Adrenal gland (tissue), 12 donors: Measurements from ENCODE around the gene OSBPL6. TPM values are rescaled to one million over a fixed set of nuclear protein-coding genes. Genes with fewer than 3 reads are reported as not detected.

Experiments
- DNase-seq, 7 donors: peaks; one replicate each; pipeline ENCODE4 v3.0.0-alpha.2; 2019 to 2020
- H3K27ac ChIP-seq, 5 donors: fragments of 200-600 bp; sonication (generic) in 4 of 5; 1 replicate in 3 of 5; 2 replicates in 2 of 5; pipeline versions ENCODE4 v1.5.1 to v1.8.0; 2016 to 2020; ENCODE audit warnings: mild to moderate bottlenecking in 1 of 5
- H3K27me3 ChIP-seq: fragments of 200-600 bp; 2 replicates; pipeline ENCODE4 v1.8.0; 2021
- H3K36me3 ChIP-seq, 2 donors: fragments of 200-600 bp; replicated peaks in 1 of 2; 1 replicate in 1 of 2; 2 replicates in 1 of 2; pipeline versions ENCODE4 v1.5.1 to v1.8.0; 2018 to 2022
- H3K4me1 ChIP-seq, 2 donors: fragments of 200-600 bp; replicated peaks in 1 of 2; 1 replicate in 1 of 2; 2 replicates in 1 of 2; pipeline versions ENCODE4 v1.5.1 to v1.8.0; 2018 to 2021
- H3K4me3 ChIP-seq, 4 donors: fragments of 200-600 bp; sonication (generic) in 3 of 4; one replicate each; pipeline ENCODE4 v1.5.1; 2016 to 2018
- H3K9me3 ChIP-seq, 3 donors: fragments of 200-600 bp; sonication (generic) in 1 of 3; replicated peaks in 1 of 3; 1 replicate in 2 of 3; 2 replicates in 1 of 3; pipeline versions ENCODE4 v1.5.1 to v1.8.0; 2016 to 2021
- POLR2A ChIP-seq, 2 donors: fragments of 450-650 bp; IDR thresholded peaks; one replicate each; pipeline ENCODE4 v1.6.1; 2017; ENCODE audit warnings: antibody characterized with exemption in 2 of 2, mild to moderate bottlenecking in 2 of 2, moderate library complexity in 1 of 2
- WGBS, 4 donors: extraction: QIAGEN DNeasy Blood & Tissue Kit in 2 of 4; methylation state at CpG; one replicate each; pipeline versions ENCODE4 v1.1.5 to v1.1.7; 2013 to 2017; 5-methylcytosine and 5-hydroxymethylcytosine counted together
- intact Hi-C, 2 donors: fragments of 100-400 bp; cut with DNase I; formaldehyde crosslinking; loops; one replicate each; pipeline versions ENCODE4 v1.14.1 to v1.15.0; 2022 to 2023
- polyA plus RNA-seq, 3 donors: library from polyadenylated mRNA; stranded (reverse); fragments of 200-250 nt in 2 of 3; fragments of 350-450 nt in 1 of 3; fragmentation: Illumina TruSeq in 1 of 3; extraction: RNeasy Lipid Tissue Mini Kit (QIAGEN cat#74804) in 1 of 3; gene quantifications; one replicate each; pipeline ENCODE4 v1.2.3, GENCODE V29; 2013 to 2014
- total RNA-seq, 9 donors: library from RNA; depleted of rRNA in 4 of 9; stranded (reverse); fragments of >200 nt in 4 of 9; fragments of 120-200 nt in 1 of 9; fragmentation: NEBNext Ultra II Directional in 1 of 9; extraction: Animal tissue kit (Norgen Biotek cat#: 25700) in 1 of 9; gene quantifications; one replicate each; pipeline versions ENCODE4 v1.1.0 to v1.2.4, GENCODE V29; 2013 to 2023
- TF ChIP-seq, protein P1 (sequence below), 6 experiments: fragments of 450-650 bp in 4 of 6; fragments of 200-600 bp in 2 of 6; sonication (generic) in 1 of 6; IDR thresholded peaks; 1 replicate in 5 of 6; 2 replicates in 1 of 6; pipeline versions ENCODE4 v1.5.1 to v1.8.0; 2016 to 2021; ENCODE audit warnings: antibody characterized with exemption in 6 of 6, mild to moderate bottlenecking in 2 of 6, moderate library complexity in 1 of 6
- donor health status: healthy with polysubstance abuse.
- donor health status: Bipolar disorder and iron deficiency.
- donor health status: DM: yes; HTN: yes; CAD: no.
- donor health status: DM: no; HTN: no; CAD: no.
- donor health status: DM: no; HTN: no; CAD: no.
- donor health status: DM: yes; HTN: yes; CAD: no.

OSBPL6 gene
- total and polyA plus RNA-seq, 12 donors, result 0.16 to 12.0 (median 0.98) TPM; not detected in 1

DNA sequence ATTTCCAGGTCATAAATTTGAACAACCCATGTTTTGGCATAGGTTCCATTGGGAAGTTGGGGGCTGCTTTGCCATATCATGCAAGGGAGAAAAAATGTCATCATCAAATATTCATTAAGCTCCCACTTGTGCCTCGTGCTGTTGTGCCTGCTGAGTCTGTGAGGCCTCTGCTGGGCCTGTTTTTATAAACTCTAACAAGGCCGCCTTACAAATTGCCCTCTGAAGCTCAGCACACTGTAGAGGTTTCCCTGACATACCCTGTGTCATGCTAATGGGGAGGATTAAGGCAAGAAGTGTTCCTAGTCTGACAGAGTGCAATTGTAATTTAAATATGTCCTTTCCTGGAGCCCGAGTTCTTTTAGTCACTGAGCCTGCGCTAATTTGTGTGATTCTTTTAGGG is 17.6 kb downstream of the OSBPL6 start:
- Histone ChIP-seq H3K4me3 (no peak overlapping the region), H3K27me3 (no peaks in the 10 kb centered on the region), H3K9me3 (no peaks in the 10 kb centered on the region), H3K36me3 (no peaks in the 10 kb centered on the region), H3K27ac (no peak overlapping the region), H3K4me1 (no peaks in the 10 kb centered on the region)
- DNase-seq, result no peak
- WGBS, 4 donors, result 73 to 81% (median 77%) methylated on average over 4 of the region's 4 CpGs
- TF ChIP-seq POLR2A (IDR thresholded peaks at IDR 0.05), result no peak
- TF ChIP-seq, protein P1, sequence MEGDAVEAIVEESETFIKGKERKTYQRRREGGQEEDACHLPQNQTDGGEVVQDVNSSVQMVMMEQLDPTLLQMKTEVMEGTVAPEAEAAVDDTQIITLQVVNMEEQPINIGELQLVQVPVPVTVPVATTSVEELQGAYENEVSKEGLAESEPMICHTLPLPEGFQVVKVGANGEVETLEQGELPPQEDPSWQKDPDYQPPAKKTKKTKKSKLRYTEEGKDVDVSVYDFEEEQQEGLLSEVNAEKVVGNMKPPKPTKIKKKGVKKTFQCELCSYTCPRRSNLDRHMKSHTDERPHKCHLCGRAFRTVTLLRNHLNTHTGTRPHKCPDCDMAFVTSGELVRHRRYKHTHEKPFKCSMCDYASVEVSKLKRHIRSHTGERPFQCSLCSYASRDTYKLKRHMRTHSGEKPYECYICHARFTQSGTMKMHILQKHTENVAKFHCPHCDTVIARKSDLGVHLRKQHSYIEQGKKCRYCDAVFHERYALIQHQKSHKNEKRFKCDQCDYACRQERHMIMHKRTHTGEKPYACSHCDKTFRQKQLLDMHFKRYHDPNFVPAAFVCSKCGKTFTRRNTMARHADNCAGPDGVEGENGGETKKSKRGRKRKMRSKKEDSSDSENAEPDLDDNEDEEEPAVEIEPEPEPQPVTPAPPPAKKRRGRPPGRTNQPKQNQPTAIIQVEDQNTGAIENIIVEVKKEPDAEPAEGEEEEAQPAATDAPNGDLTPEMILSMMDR (IDR thresholded peaks at IDR 0.05), result no peak
- intact Hi-C loops, result no loop called here

DNA sequence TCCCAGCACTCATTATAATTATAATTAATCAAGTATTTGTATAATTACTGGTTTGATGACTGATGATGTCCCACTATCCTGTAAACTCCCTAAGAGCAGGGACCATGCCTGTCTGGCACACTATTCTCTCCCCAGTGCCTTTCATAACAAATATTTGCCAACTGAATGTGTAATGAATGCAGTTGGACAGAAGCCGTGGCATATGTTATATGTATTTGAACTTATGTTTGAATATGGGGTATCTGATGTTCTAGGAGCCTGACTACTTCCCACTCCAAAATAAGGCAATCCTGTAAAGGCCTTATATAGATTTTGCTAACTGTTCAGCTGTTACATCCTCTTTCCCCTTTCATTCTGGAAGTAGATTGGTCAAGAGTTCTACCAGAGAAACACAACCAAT is 19.7 kb downstream of the OSBPL6 start:
- intact Hi-C loops, result no loop called here
- TF ChIP-seq, protein P1 (IDR thresholded peaks at IDR 0.05), result no peak
- no peak for TF ChIP-seq POLR2A (IDR thresholded peaks at IDR 0.05)
- H3K27ac ChIP-seq, result no peak overlapping the region
- 67 to 95% (median 89%) methylated on average over 1 of the region's 1 CpG for WGBS, 4 donors
- H3K4me1 ChIP-seq, result no peaks in the 10 kb centered on the region
- no peak for DNase-seq
- H3K4me3 ChIP-seq, result no peak overlapping the region
- H3K9me3 ChIP-seq, result no peaks in the 10 kb centered on the region
- H3K27me3 ChIP-seq, result no peaks in the 10 kb centered on the region
- no peaks in the 10 kb centered on the region for H3K36me3 ChIP-seq

DNA sequence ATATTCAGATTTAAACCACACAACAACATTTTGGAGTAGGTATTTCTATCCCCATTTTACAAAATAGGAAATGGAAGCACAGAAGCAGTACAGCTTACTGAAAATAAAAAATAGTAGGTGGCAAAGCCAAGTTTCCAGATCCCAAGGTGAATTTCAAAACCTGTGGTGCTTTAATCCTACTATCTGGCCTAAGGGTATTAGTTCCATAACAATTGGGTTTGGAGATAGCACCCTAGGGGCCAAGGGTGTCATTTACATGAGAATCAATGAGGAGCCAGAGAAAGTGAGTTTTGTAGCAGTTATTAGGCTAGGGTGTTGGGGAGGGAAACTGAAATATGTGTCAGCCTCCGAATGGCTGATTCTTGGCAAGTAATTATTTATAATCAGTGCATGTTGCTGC is 24.9 kb downstream of the OSBPL6 start:
- H3K4me3 ChIP-seq, result no peak overlapping the region
- intact Hi-C loops, result no loop called here
- H3K27me3 ChIP-seq, result no peaks in the 10 kb centered on the region
- no peak overlapping the region for H3K27ac ChIP-seq
- TF ChIP-seq POLR2A (IDR thresholded peaks at IDR 0.05), result no peak
- TF ChIP-seq, protein P1 (IDR thresholded peaks at IDR 0.05), result no peak
- no peak for DNase-seq
- no peaks in the 10 kb centered on the region for H3K9me3 ChIP-seq
- WGBS, 4 donors, result 74 to 90% (median 82%) methylated on average over 1 of the region's 1 CpG
- peaks cover 0 to 8% of the 10 kb centered on the region in 2 donors for H3K4me1 ChIP-seq
- no peaks in the 10 kb centered on the region for H3K36me3 ChIP-seq

DNA sequence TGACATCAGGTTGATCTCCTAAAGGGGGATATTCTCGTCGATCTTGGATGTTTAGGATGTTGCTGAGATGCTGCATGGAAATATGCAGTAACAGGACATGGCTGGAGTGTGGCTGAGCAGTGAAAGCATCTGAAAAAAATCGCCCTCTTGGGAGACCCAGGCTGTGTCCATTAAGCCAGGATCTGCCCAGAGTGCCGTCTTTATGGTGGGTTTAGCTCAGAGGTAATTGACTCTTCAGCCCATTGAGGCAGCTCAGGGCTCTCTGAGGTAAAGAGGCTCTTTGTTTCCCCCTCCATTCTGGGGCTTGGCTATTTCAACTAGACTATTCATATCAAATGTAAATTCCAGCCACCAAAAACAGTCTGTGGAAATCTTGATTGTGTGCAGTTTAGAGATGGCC is 26.5 kb downstream of the OSBPL6 start:
- H3K27me3 ChIP-seq, result no peaks in the 10 kb centered on the region
- H3K4me1 ChIP-seq, result peaks cover 0 to 8% of the 10 kb centered on the region in 2 donors
- TF ChIP-seq POLR2A (IDR thresholded peaks at IDR 0.05), result no peak
- TF ChIP-seq, protein P1 (IDR thresholded peaks at IDR 0.05), result no peak
- no peaks in the 10 kb centered on the region for H3K9me3 ChIP-seq
- WGBS, 4 donors, result 66 to 76% (median 73%) methylated on average over 4 of the region's 4 CpGs
- DNase-seq, result no peak
- no peak overlapping the region for H3K27ac ChIP-seq
- intact Hi-C loops, result no loop called here
- H3K4me3 ChIP-seq, result no peak overlapping the region
- no peaks in the 10 kb centered on the region for H3K36me3 ChIP-seq
